ENCODE measurements around the gene SMYD2.

SMYD2 gene

GRCh38 chr1:214363386-214363785 lies 82.4 kb downstream of the SMYD2 start:
- no peak for DNase-seq

GRCh38 chr1:214364386-214364785 lies 83.4 kb downstream of the SMYD2 start:
- no peak for DNase-seq

GRCh38 chr1:214364786-214365295 lies 83.9 kb downstream of the SMYD2 start:
- no peak for DNase-seq

- no peak for DNase-seq
These were observed 86.9 kb downstream of the SMYD2 start for GRCh38 chr1:214367841-214368240.

GRCh38 chr1:214369364-214369763 lies 88.4 kb downstream of the SMYD2 start:
- no peak for DNase-seq

- no peak for DNase-seq
These were observed 89.7 kb downstream of the SMYD2 start for GRCh38 chr1:214370615-214371014.

GRCh38 chr1:214372092-214372491 lies 91.1 kb downstream of the SMYD2 start:
- DNase-seq: no peak

- no peak for DNase-seq
These were observed 96.5 kb downstream of the SMYD2 start for GRCh38 chr1:214377485-214377884.

- no peak for DNase-seq
These were observed 96.9 kb downstream of the SMYD2 start for GRCh38 chr1:214377886-214378285.

GRCh38 chr1:214378492-214378891 lies 97.5 kb downstream of the SMYD2 start:
- no peak for DNase-seq

- DNase-seq: no peak
These were observed 98.4 kb downstream of the SMYD2 start for GRCh38 chr1:214379236-214379970.

GRCh38 chr1:214380396-214380795 lies 99.4 kb downstream of the SMYD2 start:
- DNase-seq: no peak

- no peak for DNase-seq
These were observed 100.2 kb downstream of the SMYD2 start for GRCh38 chr1:214380986-214381695.

- DNase-seq: no peak
These were observed 102.7 kb downstream of the SMYD2 start for GRCh38 chr1:214383381-214384372.

- no peak for DNase-seq
These were observed 103.6 kb downstream of the SMYD2 start for GRCh38 chr1:214384373-214385079.

GRCh38 chr1:214385428-214385827 lies 104.5 kb downstream of the SMYD2 start:
- DNase-seq: no peak

- no peak for DNase-seq
These were observed 105.4 kb downstream of the SMYD2 start for GRCh38 chr1:214386333-214386732.
